Suprapubic skin (tissue), 4 donors: ENCODE results near the gene TOGARAM2. TPM values are rescaled to one million over a fixed set of nuclear protein-coding genes. Genes with fewer than 3 reads are reported as not detected.
A peak's percentile ranks its signal among the peaks of the same experiment; 100 is the strongest.

ENCODE experiments used
- DNase-seq, 2 donors: peaks; one replicate each; pipeline ENCODE4 v3.0.0-alpha.2; 2019; ENCODE audit warnings: low spot score in 2 of 2
- H3K27ac ChIP-seq: fragments of 200-600 bp; sonication (generic); one replicate; pipeline ENCODE4 v1.5.1; 2019
- H3K27me3 ChIP-seq: fragments of 200-600 bp; sonication (generic); one replicate; pipeline ENCODE4 v1.5.1; 2019
- H3K36me3 ChIP-seq: fragments of 200-600 bp; sonication (generic); one replicate; pipeline ENCODE4 v1.5.1; 2019
- H3K4me1 ChIP-seq: fragments of 200-600 bp; sonication (generic); one replicate; pipeline ENCODE4 v1.5.1; 2019
- H3K4me3 ChIP-seq: fragments of 200-600 bp; sonication (generic); one replicate; pipeline ENCODE4 v1.5.1; 2019; ENCODE audit warnings: mild to moderate bottlenecking
- H3K9me3 ChIP-seq: fragments of 200-600 bp; sonication (generic); one replicate; pipeline ENCODE4 v1.5.1; 2019
- EP300 ChIP-seq: sonication (generic); formaldehyde crosslinking; IDR thresholded peaks from one replicate; pipeline ENCODE4 v1.6.1; 2017; ENCODE audit warnings: antibody characterized with exemption
- POLR2A ChIP-seq, 2 donors: fragments of 450-650 bp; IDR thresholded peaks; one replicate each; pipeline ENCODE4 v1.6.1; 2017; ENCODE audit warnings: antibody characterized with exemption in 2 of 2, mild to moderate bottlenecking in 2 of 2, moderate library complexity in 2 of 2
- POLR2AphosphoS5 ChIP-seq, 3 donors: sonication (generic); formaldehyde crosslinking; IDR thresholded peaks; one replicate each; pipeline ENCODE4 v1.6.1; 2017; ENCODE audit warnings: antibody characterized with exemption in 3 of 3
- WGBS: methylation state at CpG from one replicate; pipeline ENCODE4 v1.1.5; 2018; 5-methylcytosine and 5-hydroxymethylcytosine counted together
- total RNA-seq, 4 donors: library from RNA; depleted of rRNA; stranded (reverse); fragments of >200 nt; gene quantifications; one replicate each; pipeline ENCODE4 v1.1.0, GENCODE V29; 2016
- TF ChIP-seq, protein P1 (sequence below), 2 donors: fragments of 200-600 bp in 1 of 2; fragments of 450-650 bp in 1 of 2; sonication (generic) in 1 of 2; IDR thresholded peaks; one replicate each; pipeline ENCODE4 v1.5.1; 2016 to 2019; ENCODE audit warnings: antibody characterized with exemption in 2 of 2, mild to moderate bottlenecking in 1 of 2, moderate library complexity in 1 of 2

Gene TOGARAM2
- total RNA-seq, 4 donors from 2014 or later, result 0.08 to 4.9 (median 1.4) TPM

DNA sequence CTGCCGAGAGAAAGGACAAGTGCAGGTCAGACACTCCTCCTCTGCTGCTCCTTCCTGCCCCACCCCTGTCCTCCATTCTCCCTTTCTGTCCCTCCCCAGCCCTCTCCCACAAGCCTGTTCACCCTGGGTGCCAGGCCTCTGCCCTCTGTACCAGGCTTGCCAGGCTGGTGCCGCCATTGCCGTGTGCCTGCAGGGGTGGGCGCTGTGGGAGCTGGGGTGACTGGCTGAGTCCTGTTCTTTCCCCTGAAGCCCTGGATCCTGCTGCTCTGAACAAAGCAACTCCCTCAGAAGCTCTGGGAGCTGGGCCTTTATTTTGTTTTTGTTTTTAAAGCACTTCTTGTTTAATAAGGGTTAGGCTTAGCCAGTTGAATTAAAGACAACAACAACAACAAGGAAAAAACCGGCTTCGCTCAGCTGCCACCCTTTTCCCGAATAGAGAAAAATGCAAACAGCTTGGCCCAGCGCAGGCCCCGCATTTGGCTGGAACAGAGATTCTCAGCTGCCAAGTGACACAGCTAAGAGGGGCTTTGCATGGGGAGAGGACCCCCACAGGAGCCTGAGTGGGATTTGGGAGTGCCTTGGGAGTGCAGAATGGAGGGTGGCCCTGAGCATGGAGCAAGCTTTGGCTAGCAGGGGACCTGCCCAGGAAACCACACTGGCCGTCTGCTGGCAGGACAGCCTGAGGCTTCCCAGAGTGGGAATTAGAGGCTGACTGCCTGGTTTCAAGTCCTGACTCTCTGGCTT is 84.1 kb downstream of the TOGARAM2 start:
- Histone ChIP-seq H3K27me3 (no peaks in the 10 kb centered on the region), H3K36me3 (no peaks in the 10 kb centered on the region), H3K27ac (peak overlapping the region; percentile 92), H3K9me3 (no peaks in the 10 kb centered on the region), H3K4me1 (peaks cover 62% of the 10 kb centered on the region), H3K4me3 (peak overlapping the region; percentile 31)
- 29% methylated on average over 9 of the region's 10 CpGs for WGBS
- TF ChIP-seq EP300 (no peak), POLR2AphosphoS5 (IDR thresholded peaks at IDR 0.05) (no peak), POLR2A (IDR thresholded peaks at IDR 0.05) (no peak)
- TF ChIP-seq, protein P1, sequence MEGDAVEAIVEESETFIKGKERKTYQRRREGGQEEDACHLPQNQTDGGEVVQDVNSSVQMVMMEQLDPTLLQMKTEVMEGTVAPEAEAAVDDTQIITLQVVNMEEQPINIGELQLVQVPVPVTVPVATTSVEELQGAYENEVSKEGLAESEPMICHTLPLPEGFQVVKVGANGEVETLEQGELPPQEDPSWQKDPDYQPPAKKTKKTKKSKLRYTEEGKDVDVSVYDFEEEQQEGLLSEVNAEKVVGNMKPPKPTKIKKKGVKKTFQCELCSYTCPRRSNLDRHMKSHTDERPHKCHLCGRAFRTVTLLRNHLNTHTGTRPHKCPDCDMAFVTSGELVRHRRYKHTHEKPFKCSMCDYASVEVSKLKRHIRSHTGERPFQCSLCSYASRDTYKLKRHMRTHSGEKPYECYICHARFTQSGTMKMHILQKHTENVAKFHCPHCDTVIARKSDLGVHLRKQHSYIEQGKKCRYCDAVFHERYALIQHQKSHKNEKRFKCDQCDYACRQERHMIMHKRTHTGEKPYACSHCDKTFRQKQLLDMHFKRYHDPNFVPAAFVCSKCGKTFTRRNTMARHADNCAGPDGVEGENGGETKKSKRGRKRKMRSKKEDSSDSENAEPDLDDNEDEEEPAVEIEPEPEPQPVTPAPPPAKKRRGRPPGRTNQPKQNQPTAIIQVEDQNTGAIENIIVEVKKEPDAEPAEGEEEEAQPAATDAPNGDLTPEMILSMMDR (IDR thresholded peaks at IDR 0.05), result no peak
- no peak for DNase-seq

DNA sequence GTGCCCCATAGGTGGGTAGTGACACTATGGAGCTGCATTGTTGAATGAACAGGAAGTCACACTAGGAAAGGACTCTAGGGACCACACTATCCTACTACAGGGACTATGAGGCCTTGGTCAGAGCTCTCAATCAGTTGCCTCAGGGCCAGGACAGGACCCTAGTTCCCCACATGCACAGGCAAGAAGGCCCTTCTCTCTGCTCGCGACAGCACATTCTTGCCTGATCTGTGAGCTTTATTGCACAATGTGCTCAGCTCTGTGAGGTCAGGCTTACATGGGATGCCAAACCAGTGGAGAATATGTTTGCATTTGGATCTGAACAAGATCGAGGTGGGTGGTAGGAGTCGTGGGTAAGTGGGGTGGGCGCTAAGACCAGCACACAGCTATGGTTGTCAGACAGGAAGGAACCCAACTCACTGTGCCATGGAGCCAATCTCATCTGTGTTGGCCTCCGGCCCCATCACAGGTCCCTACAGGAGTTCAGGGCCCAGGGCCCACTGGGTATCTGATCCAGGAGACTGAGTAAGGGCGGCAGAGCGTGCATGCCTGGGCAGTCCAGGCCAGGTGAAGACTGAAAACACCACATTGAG is 85.3 kb downstream of the TOGARAM2 start:
- no peaks in the 10 kb centered on the region for H3K9me3 ChIP-seq
- no peaks in the 10 kb centered on the region for H3K27me3 ChIP-seq
- TF ChIP-seq POLR2AphosphoS5 (IDR thresholded peaks at IDR 0.05), result peak in 2 of 3 donors; percentile 49 to 69
- no peak for TF ChIP-seq EP300
- no peak for TF ChIP-seq POLR2A (IDR thresholded peaks at IDR 0.05)
- TF ChIP-seq, protein P1 (IDR thresholded peaks at IDR 0.05), result no peak
- no peak overlapping the region for H3K4me3 ChIP-seq
- DNase-seq, result no peak
- H3K4me1 ChIP-seq, result peaks cover 62% of the 10 kb centered on the region
- WGBS, result 54% methylated on average over 7 of the region's 8 CpGs
- no peaks in the 10 kb centered on the region for H3K36me3 ChIP-seq
- H3K27ac ChIP-seq, result peak overlapping the region; percentile 92

DNA sequence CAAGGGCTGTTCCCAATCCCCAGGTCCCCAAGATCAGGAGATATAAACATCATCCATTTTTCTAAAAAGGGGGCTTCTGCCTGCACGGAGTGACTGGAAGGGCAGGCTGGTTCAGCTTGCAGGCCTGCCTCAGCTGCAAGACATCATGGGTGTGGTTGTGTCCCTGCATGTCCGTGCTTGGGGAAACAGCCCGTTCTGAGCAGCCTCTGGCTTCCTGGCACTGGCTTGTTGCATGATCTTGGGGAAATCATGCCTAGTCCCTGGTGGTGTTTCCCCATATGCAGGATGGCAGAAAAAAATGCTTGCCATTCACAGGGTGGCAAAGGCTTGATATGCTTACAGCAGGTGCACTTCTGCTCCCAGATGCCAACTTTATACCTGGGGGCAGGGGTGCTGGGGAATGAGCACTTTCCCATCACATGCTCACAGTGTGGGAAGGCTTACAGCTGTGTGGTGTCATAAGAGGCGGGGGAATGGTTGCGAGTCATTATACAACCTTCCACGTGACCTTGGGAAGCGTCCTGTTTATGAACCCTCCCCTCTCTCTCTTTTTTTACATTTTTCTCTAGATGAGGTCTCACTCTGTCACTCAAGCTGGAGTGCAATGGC is 86.0 kb downstream of the TOGARAM2 start:
- Histone ChIP-seq H3K4me1 (peaks cover 62% of the 10 kb centered on the region), H3K9me3 (no peaks in the 10 kb centered on the region), H3K4me3 (no peak overlapping the region), H3K27me3 (no peaks in the 10 kb centered on the region), H3K27ac (peak overlapping the region; percentile 92), H3K36me3 (no peaks in the 10 kb centered on the region)
- TF ChIP-seq, protein P1 (IDR thresholded peaks at IDR 0.05), result no peak
- peak in 1 of 3 donors; percentile 84 for TF ChIP-seq POLR2AphosphoS5 (IDR thresholded peaks at IDR 0.05)
- 47% methylated on average over 7 of the region's 7 CpGs for WGBS
- DNase-seq, result no peak

GRCh38 chr2:29068513-29068912 is 87.4 kb downstream of the TOGARAM2 start:
- H3K27me3 ChIP-seq, result no peaks in the 10 kb centered on the region
- H3K36me3 ChIP-seq, result no peaks in the 10 kb centered on the region

More at GRCh38 chr2:29068513-29068912, 87.4 kb downstream of the TOGARAM2 start:
- H3K4me1 ChIP-seq, result peaks cover 52% of the 10 kb centered on the region
- H3K27ac ChIP-seq, result no peak overlapping the region
- WGBS, result 68% methylated on average over 7 of the region's 7 CpGs
- no peak for TF ChIP-seq EP300
- TF ChIP-seq, protein P1 (IDR thresholded peaks at IDR 0.05), result no peak
- TF ChIP-seq POLR2AphosphoS5 (IDR thresholded peaks at IDR 0.05), result no peak
- no peak for TF ChIP-seq POLR2A (IDR thresholded peaks at IDR 0.05)
- no peaks in the 10 kb centered on the region for H3K9me3 ChIP-seq
- no peak for DNase-seq
- H3K4me3 ChIP-seq, result no peak overlapping the region
